HepG2 (cell line): ENCODE measurements around the gene CFAP100. TPM values are rescaled to one million over a fixed set of nuclear protein-coding genes. Genes with fewer than 3 reads are reported as not detected.

ENCODE experiments used
- KAT7 ChIP-seq: IDR thresholded peaks from 2 replicates; pipeline ENCODE4 v1.6.1; 2018; ENCODE audit warnings: borderline replicate concordance, missing compliant biosample characterization
- MTA1 ChIP-seq: sonication (generic); formaldehyde crosslinking; IDR thresholded peaks from 2 replicates; pipeline ENCODE4 v1.4.0; 2020; ENCODE audit warnings: missing genetic modification reagents, mild to moderate bottlenecking, borderline replicate concordance
- NPAS2 ChIP-seq: sonication (generic); formaldehyde crosslinking; IDR thresholded peaks from 2 replicates; pipeline ENCODE4 v1.8.0; 2022; ENCODE audit warnings: mild to moderate bottlenecking, missing genetic modification reagents, borderline replicate concordance
- POLR2A ChIP-seq, 2 experiments: IDR thresholded peaks; 2 replicates each; pipeline ENCODE4 v1.6.1; 2011; ENCODE audit warnings: low read depth in 2 of 2, low read length in 2 of 2, mild to moderate bottlenecking in 1 of 2, moderate library complexity in 1 of 2; ENCODE audit not compliant: insufficient read depth in 1 of 2
- POLR2AphosphoS5 ChIP-seq: IDR thresholded peaks from 2 replicates; pipeline ENCODE4 v1.6.1; 2012; ENCODE audit warnings: low read depth, low read length
- RFX5 ChIP-seq: IDR thresholded peaks from 2 replicates; pipeline ENCODE4 v1.6.1; 2011; ENCODE audit warnings: low read depth, low read length, improper control_type of control experiment
- ZNF326 ChIP-seq: sonication (generic); formaldehyde crosslinking; IDR thresholded peaks from 2 replicates; pipeline ENCODE4 v1.4.0; 2020; ENCODE audit warnings: missing genetic modification reagents, borderline replicate concordance
- ZNF350 ChIP-seq: sonication (generic); formaldehyde crosslinking; IDR thresholded peaks from 2 replicates; pipeline ENCODE4 v1.4.0; 2020; ENCODE audit warnings: mild to moderate bottlenecking, low read depth, missing genetic modification reagents, borderline replicate concordance
- ZNF766 ChIP-seq: sonication (generic); formaldehyde crosslinking; IDR thresholded peaks from 2 replicates; pipeline ENCODE4 v1.5.0; 2020; ENCODE audit warnings: missing genetic modification reagents, borderline replicate concordance
- ZSCAN12 ChIP-seq: sonication (generic); formaldehyde crosslinking; IDR thresholded peaks from 2 replicates; pipeline ENCODE4 v1.9.0; 2021; ENCODE audit warnings: mild to moderate bottlenecking, missing genetic modification reagents
- polyA plus RNA-seq, 8 experiments: library from polyadenylated mRNA; depleted of rRNA in 3 of 8; stranded (reverse) in 7 of 8; unstranded in 1 of 8; fragments of >200 nt; fragmentation: Illumina TruSeq in 4 of 8; extraction: Trizol in 4 of 8; gene quantifications; 2 replicates each; pipeline versions ENCODE4 v1.2.1 to v1.2.3, GENCODE V29; 2011 to 2016; ENCODE audit warnings: low read depth in 4 of 8, missing spikeins in 1 of 8, mixed read lengths in 1 of 8; ENCODE audit not compliant: insufficient read depth in 1 of 8
- total RNA-seq, 5 experiments: library from RNA; depleted of rRNA; stranded (reverse); fragments of >200 nt; fragmentation: Illumina TruSeq; extraction: Trizol; gene quantifications; 2 replicates each; pipeline ENCODE4 v1.2.3, GENCODE V29; 2016; ENCODE audit warnings: low read depth in 1 of 5
- TF ChIP-seq, protein P1 (sequence below): sonication (generic); formaldehyde crosslinking; IDR thresholded peaks from 2 replicates; pipeline ENCODE4 v1.5.1; 2020; ENCODE audit warnings: mild to moderate bottlenecking, missing genetic modification reagents, moderate library complexity
- TF ChIP-seq, protein P2 (sequence below): sonication (generic); formaldehyde crosslinking; IDR thresholded peaks from 2 replicates; pipeline ENCODE4 v1.5.1; 2020; ENCODE audit warnings: mild to moderate bottlenecking, missing genetic modification reagents, borderline replicate concordance
- TF ChIP-seq, protein P3 (sequence below): sonication (generic); formaldehyde crosslinking; conservative IDR thresholded peaks from 2 replicates; pipeline ENCODE4 v1.4.0; 2020; ENCODE audit warnings: mild to moderate bottlenecking, missing genetic modification reagents, moderate library complexity

CFAP100 gene
- total and polyA plus RNA-seq, 2 of the 13 experiments (the other 11 are each of a cell fraction or from before 2014, with no cell fraction given) = 0.32 TPM; not detected in 1

DNA sequence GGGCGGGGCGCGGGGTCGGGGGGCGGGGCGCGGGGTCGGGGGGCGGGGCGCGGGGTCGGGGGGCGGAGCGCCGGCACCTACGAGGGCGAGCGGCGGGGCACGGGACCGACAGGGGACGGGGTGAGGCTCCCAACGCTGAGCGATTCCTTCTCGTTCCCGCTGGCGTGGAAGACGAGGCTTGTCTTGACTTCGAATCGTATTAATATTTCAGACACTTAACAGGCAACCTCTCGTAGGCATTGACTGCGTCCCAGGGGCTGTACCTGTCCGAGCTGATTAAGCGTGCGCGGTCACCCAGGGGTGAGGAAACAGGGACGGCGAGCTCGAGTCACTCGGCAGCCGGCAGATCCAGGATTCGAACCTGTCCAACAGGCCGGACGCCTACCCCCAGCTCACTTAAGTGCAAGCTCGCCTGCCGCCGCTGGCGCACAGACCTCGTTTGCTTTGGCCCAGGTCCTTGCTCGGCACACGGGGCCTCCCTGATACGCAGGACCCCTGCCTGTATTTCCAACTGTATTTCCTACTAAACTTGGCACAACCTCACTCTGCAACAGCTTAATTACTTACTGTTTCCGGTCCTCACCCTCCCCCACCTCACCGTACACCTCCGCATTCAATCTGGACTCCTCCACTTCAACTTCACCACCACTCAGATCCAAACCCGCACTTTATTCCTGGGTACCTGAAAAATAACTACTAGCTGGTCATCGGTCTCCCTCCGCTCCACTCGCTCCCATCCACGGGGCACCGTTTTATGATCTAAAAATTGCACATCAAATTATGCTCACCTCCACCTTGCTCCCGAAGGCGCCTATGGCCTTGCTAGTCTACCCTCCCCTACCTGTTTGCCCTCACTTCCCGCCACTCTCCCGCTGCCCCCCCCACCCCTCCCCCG is 81.7 kb downstream of the CFAP100 start (continued):
- TF ChIP-seq, protein P1, sequence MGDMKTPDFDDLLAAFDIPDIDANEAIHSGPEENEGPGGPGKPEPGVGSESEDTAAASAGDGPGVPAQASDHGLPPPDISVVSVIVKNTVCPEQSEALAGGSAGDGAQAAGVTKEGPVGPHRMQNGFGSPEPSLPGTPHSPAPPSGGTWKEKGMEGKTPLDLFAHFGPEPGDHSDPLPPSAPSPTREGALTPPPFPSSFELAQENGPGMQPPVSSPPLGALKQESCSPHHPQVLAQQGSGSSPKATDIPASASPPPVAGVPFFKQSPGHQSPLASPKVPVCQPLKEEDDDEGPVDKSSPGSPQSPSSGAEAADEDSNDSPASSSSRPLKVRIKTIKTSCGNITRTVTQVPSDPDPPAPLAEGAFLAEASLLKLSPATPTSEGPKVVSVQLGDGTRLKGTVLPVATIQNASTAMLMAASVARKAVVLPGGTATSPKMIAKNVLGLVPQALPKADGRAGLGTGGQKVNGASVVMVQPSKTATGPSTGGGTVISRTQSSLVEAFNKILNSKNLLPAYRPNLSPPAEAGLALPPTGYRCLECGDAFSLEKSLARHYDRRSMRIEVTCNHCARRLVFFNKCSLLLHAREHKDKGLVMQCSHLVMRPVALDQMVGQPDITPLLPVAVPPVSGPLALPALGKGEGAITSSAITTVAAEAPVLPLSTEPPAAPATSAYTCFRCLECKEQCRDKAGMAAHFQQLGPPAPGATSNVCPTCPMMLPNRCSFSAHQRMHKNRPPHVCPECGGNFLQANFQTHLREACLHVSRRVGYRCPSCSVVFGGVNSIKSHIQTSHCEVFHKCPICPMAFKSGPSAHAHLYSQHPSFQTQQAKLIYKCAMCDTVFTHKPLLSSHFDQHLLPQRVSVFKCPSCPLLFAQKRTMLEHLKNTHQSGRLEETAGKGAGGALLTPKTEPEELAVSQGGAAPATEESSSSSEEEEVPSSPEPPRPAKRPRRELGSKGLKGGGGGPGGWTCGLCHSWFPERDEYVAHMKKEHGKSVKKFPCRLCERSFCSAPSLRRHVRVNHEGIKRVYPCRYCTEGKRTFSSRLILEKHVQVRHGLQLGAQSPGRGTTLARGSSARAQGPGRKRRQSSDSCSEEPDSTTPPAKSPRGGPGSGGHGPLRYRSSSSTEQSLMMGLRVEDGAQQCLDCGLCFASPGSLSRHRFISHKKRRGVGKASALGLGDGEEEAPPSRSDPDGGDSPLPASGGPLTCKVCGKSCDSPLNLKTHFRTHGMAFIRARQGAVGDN = peak; percentile 79
- TF ChIP-seq, protein P2, sequence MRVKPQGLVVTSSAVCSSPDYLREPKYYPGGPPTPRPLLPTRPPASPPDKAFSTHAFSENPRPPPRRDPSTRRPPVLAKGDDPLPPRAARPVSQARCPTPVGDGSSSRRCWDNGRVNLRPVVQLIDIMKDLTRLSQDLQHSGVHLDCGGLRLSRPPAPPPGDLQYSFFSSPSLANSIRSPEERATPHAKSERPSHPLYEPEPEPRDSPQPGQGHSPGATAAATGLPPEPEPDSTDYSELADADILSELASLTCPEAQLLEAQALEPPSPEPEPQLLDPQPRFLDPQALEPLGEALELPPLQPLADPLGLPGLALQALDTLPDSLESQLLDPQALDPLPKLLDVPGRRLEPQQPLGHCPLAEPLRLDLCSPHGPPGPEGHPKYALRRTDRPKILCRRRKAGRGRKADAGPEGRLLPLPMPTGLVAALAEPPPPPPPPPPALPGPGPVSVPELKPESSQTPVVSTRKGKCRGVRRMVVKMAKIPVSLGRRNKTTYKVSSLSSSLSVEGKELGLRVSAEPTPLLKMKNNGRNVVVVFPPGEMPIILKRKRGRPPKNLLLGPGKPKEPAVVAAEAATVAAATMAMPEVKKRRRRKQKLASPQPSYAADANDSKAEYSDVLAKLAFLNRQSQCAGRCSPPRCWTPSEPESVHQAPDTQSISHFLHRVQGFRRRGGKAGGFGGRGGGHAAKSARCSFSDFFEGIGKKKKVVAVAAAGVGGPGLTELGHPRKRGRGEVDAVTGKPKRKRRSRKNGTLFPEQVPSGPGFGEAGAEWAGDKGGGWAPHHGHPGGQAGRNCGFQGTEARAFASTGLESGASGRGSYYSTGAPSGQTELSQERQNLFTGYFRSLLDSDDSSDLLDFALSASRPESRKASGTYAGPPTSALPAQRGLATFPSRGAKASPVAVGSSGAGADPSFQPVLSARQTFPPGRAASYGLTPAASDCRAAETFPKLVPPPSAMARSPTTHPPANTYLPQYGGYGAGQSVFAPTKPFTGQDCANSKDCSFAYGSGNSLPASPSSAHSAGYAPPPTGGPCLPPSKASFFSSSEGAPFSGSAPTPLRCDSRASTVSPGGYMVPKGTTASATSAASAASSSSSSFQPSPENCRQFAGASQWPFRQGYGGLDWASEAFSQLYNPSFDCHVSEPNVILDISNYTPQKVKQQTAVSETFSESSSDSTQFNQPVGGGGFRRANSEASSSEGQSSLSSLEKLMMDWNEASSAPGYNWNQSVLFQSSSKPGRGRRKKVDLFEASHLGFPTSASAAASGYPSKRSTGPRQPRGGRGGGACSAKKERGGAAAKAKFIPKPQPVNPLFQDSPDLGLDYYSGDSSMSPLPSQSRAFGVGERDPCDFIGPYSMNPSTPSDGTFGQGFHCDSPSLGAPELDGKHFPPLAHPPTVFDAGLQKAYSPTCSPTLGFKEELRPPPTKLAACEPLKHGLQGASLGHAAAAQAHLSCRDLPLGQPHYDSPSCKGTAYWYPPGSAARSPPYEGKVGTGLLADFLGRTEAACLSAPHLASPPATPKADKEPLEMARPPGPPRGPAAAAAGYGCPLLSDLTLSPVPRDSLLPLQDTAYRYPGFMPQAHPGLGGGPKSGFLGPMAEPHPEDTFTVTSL (CRISPR knock-in tag) = peak; percentile 19; the same call in 1 of the 2 replicates
- TF ChIP-seq MTA1 (CRISPR knock-in tag) (peak; percentile 28; the same call in 1 of the 2 replicates), ZNF766 (no peak), KAT7 (CRISPR knock-in tag) (peak; percentile 60; the same call in 1 of the 2 replicates), ZNF350 (CRISPR knock-in tag) (0 out of 2 replicates have a peak, but pooled peaks have one; percentile 34), RFX5 (no peak), NPAS2 (CRISPR knock-in tag) (no peak), ZNF326 (CRISPR knock-in tag) (no peak), POLR2AphosphoS5 (peak; percentile 62), POLR2A (IDR thresholded peaks at IDR 0.05; ENCODE audit: insufficient read depth in 1 of 2, low read depth in 2 of 2, low read length in 2 of 2) (peak in 1 of 2 experiments; percentile 66; a peak in 2 of 4 replicates), ZSCAN12 (CRISPR knock-in tag) (no peak)
- TF ChIP-seq, protein P3, sequence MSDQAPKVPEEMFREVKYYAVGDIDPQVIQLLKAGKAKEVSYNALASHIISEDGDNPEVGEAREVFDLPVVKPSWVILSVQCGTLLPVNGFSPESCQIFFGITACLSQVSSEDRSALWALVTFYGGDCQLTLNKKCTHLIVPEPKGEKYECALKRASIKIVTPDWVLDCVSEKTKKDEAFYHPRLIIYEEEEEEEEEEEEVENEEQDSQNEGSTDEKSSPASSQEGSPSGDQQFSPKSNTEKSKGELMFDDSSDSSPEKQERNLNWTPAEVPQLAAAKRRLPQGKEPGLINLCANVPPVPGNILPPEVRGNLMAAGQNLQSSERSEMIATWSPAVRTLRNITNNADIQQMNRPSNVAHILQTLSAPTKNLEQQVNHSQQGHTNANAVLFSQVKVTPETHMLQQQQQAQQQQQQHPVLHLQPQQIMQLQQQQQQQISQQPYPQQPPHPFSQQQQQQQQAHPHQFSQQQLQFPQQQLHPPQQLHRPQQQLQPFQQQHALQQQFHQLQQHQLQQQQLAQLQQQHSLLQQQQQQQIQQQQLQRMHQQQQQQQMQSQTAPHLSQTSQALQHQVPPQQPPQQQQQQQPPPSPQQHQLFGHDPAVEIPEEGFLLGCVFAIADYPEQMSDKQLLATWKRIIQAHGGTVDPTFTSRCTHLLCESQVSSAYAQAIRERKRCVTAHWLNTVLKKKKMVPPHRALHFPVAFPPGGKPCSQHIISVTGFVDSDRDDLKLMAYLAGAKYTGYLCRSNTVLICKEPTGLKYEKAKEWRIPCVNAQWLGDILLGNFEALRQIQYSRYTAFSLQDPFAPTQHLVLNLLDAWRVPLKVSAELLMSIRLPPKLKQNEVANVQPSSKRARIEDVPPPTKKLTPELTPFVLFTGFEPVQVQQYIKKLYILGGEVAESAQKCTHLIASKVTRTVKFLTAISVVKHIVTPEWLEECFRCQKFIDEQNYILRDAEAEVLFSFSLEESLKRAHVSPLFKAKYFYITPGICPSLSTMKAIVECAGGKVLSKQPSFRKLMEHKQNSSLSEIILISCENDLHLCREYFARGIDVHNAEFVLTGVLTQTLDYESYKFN (CRISPR knock-in tag) = 0 out of 2 replicates have a peak, but pooled peaks have one; percentile 28
